Subcutaneous adipose tissue (tissue), 4 donors: Measurements from ENCODE around the gene TMEM132A. TPM values are rescaled to one million over a fixed set of nuclear protein-coding genes. Genes with fewer than 3 reads are reported as not detected.

Experiments
- total RNA-seq, 4 donors: library from RNA; depleted of rRNA; stranded (reverse); fragments of >200 nt; gene quantifications; one replicate each; pipeline ENCODE4 v1.1.0, GENCODE V29; 2016
- TF ChIP-seq, protein P1 (sequence below): fragments of 450-650 bp; IDR thresholded peaks from one replicate; pipeline ENCODE4 v1.5.1; 2016; ENCODE audit warnings: low read depth, mild to moderate bottlenecking, control low read depth, antibody characterized with exemption, moderate library complexity

TMEM132A gene
- total RNA-seq, 4 donors from 2014 or later: 0.51 to 3.0 (median 1.3) TPM

DNA sequence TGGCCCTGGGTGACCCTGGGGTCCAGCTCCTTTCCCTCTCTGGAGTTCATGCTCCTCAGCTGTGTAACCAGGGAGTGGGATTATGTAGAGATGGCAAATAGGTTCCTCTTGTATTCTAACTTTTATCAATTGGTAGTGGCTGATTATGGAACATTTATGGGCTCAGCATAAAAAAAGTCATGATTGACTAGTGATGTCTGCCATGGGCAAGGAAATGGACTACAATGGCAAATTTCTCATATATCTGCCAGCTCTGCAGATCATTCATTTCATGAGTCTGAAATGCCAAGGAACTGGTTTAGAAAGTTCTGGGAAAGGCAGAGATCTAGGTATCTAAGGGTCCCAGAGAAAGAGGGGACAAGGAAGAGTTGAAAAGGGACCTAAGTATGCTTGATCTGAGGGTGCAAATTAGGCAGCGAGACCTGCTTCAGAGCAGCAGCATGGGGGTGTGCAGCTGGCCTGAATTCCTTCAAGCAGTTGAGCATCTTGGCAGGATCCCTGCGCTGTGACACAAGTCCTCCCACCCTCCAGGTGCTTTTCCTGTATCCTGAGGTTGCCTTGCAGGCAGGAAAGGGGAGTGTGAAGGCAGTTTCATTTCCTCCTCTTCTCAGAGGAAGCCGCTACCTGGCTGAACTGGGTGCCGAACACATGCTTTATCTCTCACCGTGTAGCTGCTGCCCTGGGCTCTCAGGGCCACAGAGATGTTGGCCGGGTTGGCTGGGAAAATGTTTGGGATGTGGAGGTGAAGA, 17.3 kb downstream of the TMEM132A start:
- TF ChIP-seq, protein P1, sequence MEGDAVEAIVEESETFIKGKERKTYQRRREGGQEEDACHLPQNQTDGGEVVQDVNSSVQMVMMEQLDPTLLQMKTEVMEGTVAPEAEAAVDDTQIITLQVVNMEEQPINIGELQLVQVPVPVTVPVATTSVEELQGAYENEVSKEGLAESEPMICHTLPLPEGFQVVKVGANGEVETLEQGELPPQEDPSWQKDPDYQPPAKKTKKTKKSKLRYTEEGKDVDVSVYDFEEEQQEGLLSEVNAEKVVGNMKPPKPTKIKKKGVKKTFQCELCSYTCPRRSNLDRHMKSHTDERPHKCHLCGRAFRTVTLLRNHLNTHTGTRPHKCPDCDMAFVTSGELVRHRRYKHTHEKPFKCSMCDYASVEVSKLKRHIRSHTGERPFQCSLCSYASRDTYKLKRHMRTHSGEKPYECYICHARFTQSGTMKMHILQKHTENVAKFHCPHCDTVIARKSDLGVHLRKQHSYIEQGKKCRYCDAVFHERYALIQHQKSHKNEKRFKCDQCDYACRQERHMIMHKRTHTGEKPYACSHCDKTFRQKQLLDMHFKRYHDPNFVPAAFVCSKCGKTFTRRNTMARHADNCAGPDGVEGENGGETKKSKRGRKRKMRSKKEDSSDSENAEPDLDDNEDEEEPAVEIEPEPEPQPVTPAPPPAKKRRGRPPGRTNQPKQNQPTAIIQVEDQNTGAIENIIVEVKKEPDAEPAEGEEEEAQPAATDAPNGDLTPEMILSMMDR: no peak

DNA sequence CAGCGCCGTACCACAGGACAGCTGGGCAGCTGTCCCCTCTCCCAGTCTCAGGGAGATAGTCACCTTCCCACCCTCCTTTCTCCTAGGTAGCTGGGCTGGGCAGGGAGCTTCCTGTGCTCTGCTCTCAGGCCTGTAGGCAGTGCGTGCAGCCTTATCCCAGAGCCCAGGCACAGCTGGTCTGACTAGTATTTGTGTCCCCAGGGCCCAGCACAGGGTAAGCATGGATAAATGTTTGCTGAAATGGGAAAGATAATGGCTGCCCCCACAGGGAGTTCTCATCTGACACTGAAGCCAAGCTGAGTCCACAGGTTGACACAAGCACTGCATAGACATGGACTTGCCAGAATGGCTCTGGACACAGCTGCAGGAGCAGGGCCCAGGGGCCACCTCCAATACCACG, 18.0 kb downstream of the TMEM132A start:
- TF ChIP-seq, protein P1: no peak

DNA sequence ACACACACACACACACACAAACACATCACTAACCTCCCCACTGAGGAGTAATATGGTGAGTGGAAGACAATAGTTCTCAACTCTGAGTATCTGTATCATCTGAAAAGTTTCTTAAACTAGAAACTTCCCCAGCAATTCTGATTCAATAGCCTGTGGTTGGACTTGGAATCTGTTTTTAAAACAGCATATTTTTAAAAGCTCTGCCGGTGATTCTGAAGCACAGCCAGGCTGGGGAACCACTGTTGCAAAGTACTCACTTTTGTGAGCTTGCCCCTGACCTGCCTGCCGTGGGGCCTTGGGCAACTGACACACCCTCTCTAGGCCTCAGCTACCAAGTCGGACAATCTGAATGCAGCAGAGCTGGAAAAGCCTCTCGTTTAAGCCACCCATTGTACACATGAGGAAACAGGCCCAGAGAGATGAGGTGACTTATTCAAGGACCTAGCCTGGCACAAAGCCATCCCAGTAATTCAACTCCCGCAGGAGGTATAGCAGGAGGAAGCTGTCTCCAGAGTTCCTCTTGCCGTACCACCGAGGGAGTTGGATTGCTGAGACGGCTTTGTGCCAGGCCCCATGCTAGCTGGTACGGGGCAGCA, 18.8 kb downstream of the TMEM132A start:
- TF ChIP-seq, protein P1: no peak

DNA sequence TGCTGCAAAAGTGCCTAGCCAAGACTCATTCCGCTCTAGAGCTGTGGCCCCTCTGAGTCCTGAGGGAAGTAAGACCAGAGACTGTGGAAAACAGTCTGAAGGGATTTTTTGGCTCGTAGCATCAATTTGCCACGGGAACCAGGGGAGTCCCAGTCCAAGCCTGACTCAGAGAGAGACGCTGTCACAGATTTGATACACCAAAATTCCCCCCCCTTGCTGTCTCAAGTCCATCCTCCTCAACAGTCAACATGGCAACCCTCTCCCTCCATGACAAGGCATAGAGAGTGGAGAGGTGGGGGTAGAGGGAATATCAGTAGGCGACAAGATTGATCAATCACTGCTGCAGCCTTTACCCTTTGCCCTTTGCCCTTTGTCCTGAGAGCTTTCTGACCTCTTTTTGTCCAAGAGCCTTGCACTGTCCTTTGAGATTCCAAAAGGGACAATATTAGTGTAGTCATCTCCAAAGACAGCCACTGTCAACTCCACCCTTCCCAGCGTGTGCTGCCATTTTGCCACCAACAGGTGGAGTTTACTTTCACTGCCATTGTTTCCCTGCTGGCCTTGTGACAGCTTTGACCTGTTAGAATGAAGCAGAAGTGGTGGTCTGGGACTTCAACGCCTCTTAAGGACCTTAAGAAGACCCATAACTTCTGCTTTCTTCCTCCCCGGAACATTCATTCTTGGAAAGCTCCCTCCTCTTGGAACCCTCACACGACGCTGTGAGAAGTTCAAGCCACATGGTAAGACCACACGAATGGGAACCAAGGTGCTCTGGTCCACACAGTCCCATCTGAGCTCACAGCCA, 20.4 kb downstream of the TMEM132A start:
- TF ChIP-seq, protein P1: no peak

GRCh38 chr11:60945295-60945667, 21.0 kb downstream of the TMEM132A start:
- TF ChIP-seq, protein P1: no peak

- TF ChIP-seq, protein P1: no peak
Measured at GRCh38 chr11:60946601-60947264, 22.5 kb downstream of the TMEM132A start.
